Chondrocyte (in vitro differentiated cells): ENCODE measurements around the gene TCP11L2. TPM values are rescaled to one million over a fixed set of nuclear protein-coding genes. Genes with fewer than 3 reads are reported as not detected.

Experiments
- DNase-seq: peaks from one replicate; pipeline ENCODE4 v3.0.0; 2021; ENCODE audit warnings: mixed read lengths, low spot score
- H3K27ac Mint-ChIP-seq: one replicate; pipeline ENCODE4 v1.8.0; 2021; ENCODE audit warnings: mild to moderate bottlenecking, moderate library complexity, mixed read lengths; ENCODE audit not compliant: unreplicated experiment
- H3K27me3 Mint-ChIP-seq: 2 replicates; pipeline ENCODE4 v1.8.0; 2021; ENCODE audit warnings: low read depth, mixed read lengths
- H3K36me3 Mint-ChIP-seq: 2 replicates; pipeline ENCODE4 v1.8.0; 2021; ENCODE audit warnings: low read depth, mixed read lengths
- H3K4me1 Mint-ChIP-seq: 2 replicates; pipeline ENCODE4 v1.8.0; 2021; ENCODE audit warnings: low read depth, mild to moderate bottlenecking, mixed read lengths
- H3K4me3 Mint-ChIP-seq: one replicate; pipeline ENCODE4 v1.8.0; 2021; ENCODE audit warnings: mild to moderate bottlenecking, moderate library complexity, mixed read lengths; ENCODE audit not compliant: unreplicated experiment
- H3K9me3 Mint-ChIP-seq: 2 replicates; pipeline ENCODE4 v1.8.0; 2021; ENCODE audit warnings: low read depth, mixed read lengths
- long read RNA-seq: library from polyadenylated mRNA; stranded (forward); transcript quantifications from one replicate; pipeline ENCODE4 v2.0.0, GENCODE V29; 2021
- total RNA-seq: library from RNA; stranded (reverse); gene quantifications from 3 replicates; pipeline ENCODE4 v1.2.1, GENCODE V29; 2021
- TF ChIP-seq, protein P1 (sequence below): fragments of 200-600 bp; sonication (generic); IDR thresholded peaks from 2 replicates; pipeline ENCODE4 v1.5.0; 2021; ENCODE audit warnings: antibody characterized with exemption, mild to moderate bottlenecking, moderate library complexity

TCP11L2 gene
- 16.4 to 31.2 TPM (median 29.5 TPM) in 3 replicates for total RNA-seq
- long read RNA-seq, partial matches to known transcripts = 0 of 4 reads
- long read RNA-seq, other reads (novel, unspliced or antisense) = 2 of 4 reads

DNA sequence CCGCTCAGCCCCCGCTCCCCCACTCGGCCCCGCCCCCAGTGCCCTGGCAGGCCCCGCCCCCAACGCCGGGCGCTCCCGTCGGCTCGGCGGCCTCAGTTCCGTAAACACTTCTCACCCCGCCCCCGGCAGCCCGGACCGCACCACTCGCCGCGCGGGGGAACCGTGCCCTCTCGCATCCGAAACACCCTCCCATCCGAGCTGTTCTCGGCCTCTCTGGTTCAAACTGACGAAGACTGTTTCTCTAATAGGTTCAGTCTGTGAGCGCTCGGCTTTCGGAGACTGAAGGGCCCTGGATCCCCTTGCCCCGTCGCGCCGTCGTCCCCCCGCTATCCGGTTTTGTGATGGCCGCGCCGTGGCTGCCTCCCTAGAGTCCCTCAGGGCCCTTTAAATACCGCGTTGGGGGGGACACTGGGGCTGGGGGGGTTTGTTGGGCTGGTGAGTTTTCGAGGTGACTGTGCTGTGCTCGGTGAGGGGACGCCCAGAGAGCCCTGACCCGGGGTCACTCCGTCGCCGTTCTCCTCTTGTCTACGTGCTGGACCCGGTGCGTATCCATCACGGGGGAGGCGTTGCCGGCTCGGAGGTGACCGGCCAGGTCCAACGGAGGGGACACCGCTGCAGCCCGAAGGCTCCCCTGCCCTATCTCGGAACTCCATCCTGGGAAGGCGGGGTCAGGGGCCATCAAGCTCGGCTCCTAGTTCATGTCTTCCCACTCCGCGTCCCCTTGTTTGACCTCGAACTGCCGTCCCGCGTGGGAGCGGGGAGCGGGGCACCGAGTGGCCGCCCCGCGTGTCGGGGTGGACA lies at the start of gene TCP11L2:
TCP11L2 (plus strand) TSS at position 333 of the 801 bp plus-strand sequence. CDS start 8,343 bp downstream, outside the sequence.
- Mint-ChIP-seq H3K4me1 (peaks cover 43% of the 10 kb centered on the region), H3K4me3 (peak within 1 kb of the TSS; percentile 91), H3K27me3 (no peaks in the 10 kb centered on the region), H3K27ac (peak within 1 kb of the TSS; percentile 100), H3K36me3 (no peaks in the 10 kb centered on the region), H3K9me3 (no peaks in the 10 kb centered on the region)
- TF ChIP-seq, protein P1, sequence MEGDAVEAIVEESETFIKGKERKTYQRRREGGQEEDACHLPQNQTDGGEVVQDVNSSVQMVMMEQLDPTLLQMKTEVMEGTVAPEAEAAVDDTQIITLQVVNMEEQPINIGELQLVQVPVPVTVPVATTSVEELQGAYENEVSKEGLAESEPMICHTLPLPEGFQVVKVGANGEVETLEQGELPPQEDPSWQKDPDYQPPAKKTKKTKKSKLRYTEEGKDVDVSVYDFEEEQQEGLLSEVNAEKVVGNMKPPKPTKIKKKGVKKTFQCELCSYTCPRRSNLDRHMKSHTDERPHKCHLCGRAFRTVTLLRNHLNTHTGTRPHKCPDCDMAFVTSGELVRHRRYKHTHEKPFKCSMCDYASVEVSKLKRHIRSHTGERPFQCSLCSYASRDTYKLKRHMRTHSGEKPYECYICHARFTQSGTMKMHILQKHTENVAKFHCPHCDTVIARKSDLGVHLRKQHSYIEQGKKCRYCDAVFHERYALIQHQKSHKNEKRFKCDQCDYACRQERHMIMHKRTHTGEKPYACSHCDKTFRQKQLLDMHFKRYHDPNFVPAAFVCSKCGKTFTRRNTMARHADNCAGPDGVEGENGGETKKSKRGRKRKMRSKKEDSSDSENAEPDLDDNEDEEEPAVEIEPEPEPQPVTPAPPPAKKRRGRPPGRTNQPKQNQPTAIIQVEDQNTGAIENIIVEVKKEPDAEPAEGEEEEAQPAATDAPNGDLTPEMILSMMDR = no peak
- DNase-seq = peak; percentile 94

DNA sequence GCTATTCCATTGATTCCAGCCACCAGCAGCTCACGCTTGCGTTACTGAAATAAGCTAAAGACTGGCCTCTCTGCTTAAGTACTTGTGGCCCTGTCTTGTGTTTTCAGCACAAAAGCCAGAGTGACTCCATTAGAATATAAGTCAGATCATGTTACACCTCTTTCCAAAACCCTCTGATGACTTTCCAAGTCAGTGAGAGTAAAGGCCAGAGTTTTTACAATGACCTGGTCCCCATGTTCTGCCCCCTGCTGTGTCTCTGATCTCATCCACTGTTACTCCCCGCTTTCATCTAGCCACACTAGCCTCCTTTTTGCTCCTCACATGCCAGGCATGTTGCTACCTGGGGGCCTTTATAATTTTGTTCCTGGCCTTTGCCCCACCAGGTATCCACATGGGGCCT lies 47.8 kb upstream of the TCP11L2 start:
- DNase-seq = no peak
- Mint-ChIP-seq H3K27me3 (no peaks in the 10 kb centered on the region), H3K27ac (no peak overlapping the region), H3K4me3 (no peak overlapping the region), H3K36me3 (no peaks in the 10 kb centered on the region), H3K9me3 (no peaks in the 10 kb centered on the region), H3K4me1 (peaks cover 5% of the 10 kb centered on the region)
- TF ChIP-seq, protein P1 = no peak

DNA sequence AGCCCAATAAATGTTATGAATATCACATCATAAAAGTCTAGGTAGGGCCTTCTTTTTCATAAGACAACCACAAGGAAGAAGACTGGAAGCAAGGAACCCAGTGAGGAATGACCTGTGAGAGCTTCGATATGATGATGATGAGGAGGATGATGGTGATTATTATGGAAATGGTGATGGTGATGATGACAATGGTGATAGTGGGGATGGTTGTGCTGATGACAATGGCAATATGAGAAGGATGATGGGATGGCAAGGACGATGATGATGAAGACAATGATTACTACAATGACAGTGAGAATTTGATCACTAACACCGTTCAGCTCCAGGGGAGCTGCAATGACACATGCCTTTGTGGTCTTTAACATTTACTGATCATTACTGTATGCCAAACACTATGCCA lies 47.0 kb upstream of the TCP11L2 start:
- no peak for DNase-seq
- Mint-ChIP-seq H3K36me3 (no peaks in the 10 kb centered on the region), H3K9me3 (no peaks in the 10 kb centered on the region), H3K27me3 (no peaks in the 10 kb centered on the region), H3K4me3 (no peak overlapping the region), H3K27ac (no peak overlapping the region), H3K4me1 (peaks cover 5% of the 10 kb centered on the region)
- TF ChIP-seq, protein P1 = no peak

DNA sequence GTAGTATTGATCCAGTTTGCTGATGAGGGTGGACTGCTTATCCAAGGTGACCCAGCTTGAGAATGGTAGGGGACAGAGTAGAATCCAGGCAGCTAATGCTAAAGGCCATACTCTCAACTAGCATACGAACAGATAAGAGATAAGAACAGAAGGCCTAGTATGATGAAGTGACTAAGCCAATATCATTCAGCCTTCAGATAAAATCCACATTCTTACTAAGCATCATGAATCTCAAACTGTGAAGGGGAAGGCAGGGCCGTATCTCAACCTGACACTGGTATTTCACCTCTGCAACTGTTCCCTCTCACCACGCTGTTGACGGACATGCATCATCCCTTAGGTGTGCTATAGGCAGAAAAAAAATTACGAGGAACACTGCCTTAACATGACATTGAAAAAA lies 46.6 kb upstream of the TCP11L2 start:
- DNase-seq = no peak
- Mint-ChIP-seq H3K9me3 (no peaks in the 10 kb centered on the region), H3K4me1 (peaks cover 5% of the 10 kb centered on the region), H3K27me3 (no peaks in the 10 kb centered on the region), H3K4me3 (no peak overlapping the region), H3K36me3 (no peaks in the 10 kb centered on the region), H3K27ac (no peak overlapping the region)
- TF ChIP-seq, protein P1 = no peak

DNA sequence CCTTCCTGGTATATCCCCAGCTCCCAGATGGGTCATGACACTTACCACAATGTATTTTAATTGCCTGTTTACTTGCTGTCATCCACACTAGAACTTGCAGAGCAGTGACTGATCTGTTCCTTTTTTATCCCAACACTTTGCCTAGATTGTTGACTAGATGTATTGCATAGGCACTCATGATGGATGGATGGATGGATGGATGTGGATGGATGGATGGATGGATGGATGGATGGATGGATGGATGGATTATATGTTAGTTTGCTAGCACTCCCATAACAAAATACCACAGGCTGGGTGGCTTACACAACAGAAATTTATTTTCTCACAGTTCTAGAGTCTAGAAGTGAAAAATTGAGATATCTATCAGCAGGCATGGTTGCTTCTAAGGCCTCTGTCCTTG lies 46.0 kb upstream of the TCP11L2 start:
- Mint-ChIP-seq H3K4me1 (peaks cover 3% of the 10 kb centered on the region), H3K4me3 (no peak overlapping the region), H3K36me3 (no peaks in the 10 kb centered on the region), H3K27ac (no peak overlapping the region), H3K9me3 (no peaks in the 10 kb centered on the region), H3K27me3 (no peaks in the 10 kb centered on the region)
- TF ChIP-seq, protein P1 = no peak
- no peak for DNase-seq
